ENCODE results near the gene GSTA3.

GRCh38 chr6:52881996-52882841, 27.3 kb downstream of the GSTA3 start:
- no peak for TF ChIP-seq SIN3A (IDR thresholded peaks at IDR 0.05; ENCODE audit: borderline replicate concordance, low read depth, low read length)
- TF ChIP-seq FOSL2 (IDR thresholded peaks at IDR 0.05; ENCODE audit: borderline replicate concordance, low read depth): no peak
- TF ChIP-seq, protein P1, sequence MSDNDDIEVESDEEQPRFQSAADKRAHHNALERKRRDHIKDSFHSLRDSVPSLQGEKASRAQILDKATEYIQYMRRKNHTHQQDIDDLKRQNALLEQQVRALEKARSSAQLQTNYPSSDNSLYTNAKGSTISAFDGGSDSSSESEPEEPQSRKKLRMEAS (IDR thresholded peaks at IDR 0.05; ENCODE audit: low read depth): peak; percentile 48
- no peak for TF ChIP-seq RFX5 (IDR thresholded peaks at IDR 0.05; ENCODE audit: low read length)
- no peak for TF ChIP-seq EZH2phosphoT487 (IDR thresholded peaks at IDR 0.05; ENCODE audit: borderline replicate concordance, low read depth)
- TF ChIP-seq CTCF (IDR thresholded peaks at IDR 0.05): peak; percentile 85
- no peak for TF ChIP-seq YY1 (IDR thresholded peaks at IDR 0.05; ENCODE audit: low read depth)
- no peak for TF ChIP-seq EP300 (IDR thresholded peaks at IDR 0.05; ENCODE audit: borderline replicate concordance in 1 of 2, low read depth in 1 of 2, low read length in 1 of 2)
- peak; percentile 23; the same call in 1 of the 2 replicates for TF ChIP-seq TAF1 (IDR thresholded peaks at IDR 0.05; ENCODE audit: borderline replicate concordance, low read depth, low read length)
- TF ChIP-seq RAD21 (IDR thresholded peaks at IDR 0.05; ENCODE audit: low read length): peak; percentile 67

Measured in SK-N-SH (cell line).